Inflammatory macrophage treated with lipopolysaccharide for 4 hours (primary cell): ENCODE measurements around the gene GRIA2.
"Not testable (repeated sequence)": the region's sequence is repeated elsewhere in the genome, so short reads cannot be mapped to it uniquely, and the experiment has no call there.

ENCODE experiments used
- DNase-seq: peaks from one replicate; pipeline ENCODE4 v3.0.0-alpha.2; 2020

GRIA2 gene

DNA sequence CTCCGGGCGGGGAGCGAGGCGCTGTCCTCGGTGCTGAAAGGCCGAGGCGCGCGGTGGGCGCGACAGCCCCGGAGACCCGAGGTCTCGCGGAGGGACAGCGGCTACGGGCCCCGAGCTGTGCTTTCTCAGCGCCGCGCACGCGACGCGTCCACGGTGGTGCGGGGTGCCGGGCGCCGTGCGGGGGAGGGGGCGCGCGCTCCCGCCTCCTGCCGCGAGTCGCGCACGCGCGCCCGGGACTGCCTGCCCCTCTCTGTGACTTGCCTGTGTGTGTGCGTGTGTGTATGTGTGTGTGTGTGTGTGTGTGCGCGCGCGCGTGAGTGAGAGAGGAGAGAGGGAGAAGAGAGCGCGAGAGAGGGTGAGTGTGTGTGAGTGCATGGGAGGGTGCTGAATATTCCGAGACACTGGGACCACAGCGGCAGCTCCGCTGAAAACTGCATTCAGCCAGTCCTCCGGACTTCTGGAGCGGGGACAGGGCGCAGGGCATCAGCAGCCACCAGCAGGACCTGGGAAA, at the start of gene GRIA2:
Gene GRIA2 (plus strand): TSS at position 358 of the 511 bp plus-strand sequence. CDS start 315 bp downstream, outside the sequence.
- peak; percentile 7 for DNase-seq

DNA sequence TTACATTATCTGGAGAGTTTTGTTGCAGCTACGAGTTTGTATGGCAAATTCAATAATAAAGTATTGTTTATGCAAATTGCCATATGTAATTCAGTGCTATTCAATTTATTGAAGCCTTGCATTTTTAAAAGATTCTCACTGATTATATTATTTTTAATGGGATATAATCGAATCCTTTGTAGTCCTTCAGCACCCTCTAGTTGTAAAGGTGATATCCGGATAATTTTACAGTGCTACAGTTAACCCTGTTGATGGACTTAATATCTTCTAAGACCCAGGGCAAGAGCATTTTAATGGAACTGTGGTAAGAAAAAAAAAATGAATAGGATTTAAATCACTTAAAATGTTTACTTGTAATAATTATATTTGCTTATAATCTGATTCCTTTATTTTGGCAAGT, 48.5 kb upstream of the GRIA2 start:
- DNase-seq = no peak

DNA sequence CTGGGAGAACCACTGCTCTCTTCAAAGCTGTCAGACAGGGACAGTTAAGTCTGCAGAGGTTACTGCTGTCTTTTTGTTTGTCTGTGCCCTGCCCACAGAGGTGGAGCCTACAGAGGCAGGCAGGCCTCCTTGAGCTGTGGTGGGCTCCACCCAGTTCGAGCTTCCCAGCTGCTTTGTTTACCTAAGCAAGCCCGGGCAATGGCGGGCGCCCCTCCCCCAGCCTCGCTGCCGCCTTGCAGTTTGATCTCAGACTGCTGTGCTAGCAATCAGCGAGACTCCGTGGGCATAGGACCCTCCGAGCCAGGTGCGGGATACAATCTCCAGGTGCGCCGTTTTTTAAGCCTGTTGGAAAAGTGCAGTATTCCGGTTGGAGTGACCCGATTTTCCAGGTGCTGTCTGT, 40.3 kb upstream of the GRIA2 start:
- DNase-seq = not testable (repeated sequence)

DNA sequence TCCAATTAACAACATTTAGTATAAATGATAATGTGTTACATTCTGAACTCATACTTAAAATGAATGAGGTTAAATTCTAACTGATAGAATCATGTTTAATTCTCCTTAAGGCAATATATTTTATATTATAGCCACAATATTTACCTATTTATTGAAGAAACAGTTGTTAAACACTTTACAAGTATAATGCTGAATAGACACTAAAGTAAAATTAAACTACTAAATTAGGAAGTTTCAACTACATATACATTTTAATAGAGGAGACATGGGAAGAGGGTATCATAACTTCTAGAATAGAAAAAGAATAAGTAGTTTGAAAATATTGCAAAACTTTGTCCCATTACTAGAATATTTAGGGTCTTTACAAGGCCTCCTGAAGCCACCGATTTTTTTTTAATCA, 36.2 kb upstream of the GRIA2 start:
- DNase-seq = no peak

DNA sequence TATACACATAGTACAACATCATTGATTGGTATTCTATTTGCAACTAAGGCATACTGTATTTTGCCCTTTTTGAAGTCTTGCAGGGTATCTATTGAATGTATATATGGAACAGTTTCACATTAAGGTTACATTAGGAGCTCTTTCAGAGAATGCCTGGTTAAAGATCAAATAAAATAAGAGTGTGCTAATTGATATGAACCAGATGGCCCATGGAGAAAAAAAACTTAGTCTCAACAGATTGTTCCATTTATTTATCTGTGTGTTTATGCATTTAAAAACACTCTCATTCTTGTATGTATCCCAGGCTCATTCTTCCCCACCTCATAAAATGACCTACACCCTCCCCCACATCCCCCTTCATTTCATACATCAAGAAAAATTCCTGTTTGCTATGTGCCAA, 35.2 kb upstream of the GRIA2 start:
- DNase-seq = no peak

DNA sequence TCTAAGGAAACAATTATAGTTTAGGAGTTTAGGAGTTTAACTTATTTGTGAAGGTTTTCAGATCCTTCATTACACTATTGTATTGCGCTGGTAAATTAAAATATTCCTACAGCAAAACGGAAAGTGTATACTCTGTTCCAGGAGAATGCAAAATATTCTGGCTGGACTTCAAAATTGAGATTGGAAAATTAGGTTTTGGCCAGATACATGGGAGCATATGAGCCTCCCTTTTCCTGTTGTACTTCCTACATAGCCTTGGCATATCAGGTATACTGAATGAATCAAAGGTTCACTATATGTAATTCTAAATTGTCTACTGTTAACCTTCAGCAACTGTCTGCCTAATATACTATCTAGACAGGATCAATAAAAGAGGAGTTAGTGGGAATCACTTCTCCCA, 25.2 kb upstream of the GRIA2 start:
- DNase-seq = no peak

DNA sequence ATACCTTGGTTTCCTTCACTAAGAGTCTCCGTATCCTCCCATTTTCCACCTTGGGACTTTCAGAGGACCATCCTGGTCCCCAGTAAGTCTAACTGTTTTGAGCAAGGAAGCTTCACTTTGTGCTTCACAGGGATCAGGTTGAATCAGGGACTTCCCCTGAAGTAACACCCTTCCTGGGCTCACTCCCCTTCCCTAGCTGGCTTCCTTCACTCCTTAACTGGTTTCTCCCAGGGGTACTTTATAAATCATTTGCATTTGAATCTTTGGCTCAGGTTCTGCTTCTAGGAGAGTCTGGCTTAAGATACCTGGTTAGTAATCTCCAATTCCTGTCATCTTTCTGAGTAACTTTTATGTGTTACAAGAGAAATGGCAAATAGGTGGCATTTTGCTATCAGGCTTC, 24.5 kb upstream of the GRIA2 start:
- DNase-seq = no peak

DNA sequence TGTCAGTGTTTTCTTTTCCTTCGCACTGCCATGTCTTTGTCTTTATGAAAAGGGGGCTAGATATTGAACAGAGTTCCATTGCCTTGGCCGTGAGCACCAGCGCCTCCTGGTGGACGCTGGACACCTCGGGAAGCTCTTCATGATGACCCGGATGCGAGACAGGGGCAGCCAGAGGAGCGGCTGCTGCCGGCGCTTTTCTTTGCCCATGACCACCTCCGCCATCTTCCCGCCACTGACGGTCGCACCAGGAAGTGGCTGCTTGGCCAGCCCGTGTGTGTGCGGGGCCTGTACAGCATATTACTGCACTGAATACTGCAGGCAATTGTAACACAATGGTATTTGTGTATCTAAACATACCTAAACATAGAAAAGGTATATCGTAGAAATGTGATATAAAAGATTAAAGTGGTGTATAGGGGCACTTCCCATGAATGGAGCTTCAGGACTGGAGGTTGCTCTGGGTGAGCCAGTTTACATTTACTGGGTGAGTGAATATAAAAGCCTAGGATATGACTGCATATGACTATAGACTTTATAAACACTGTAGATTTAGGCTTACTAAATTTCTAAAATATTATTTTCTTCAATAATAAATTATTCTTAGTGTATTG, 15.8 kb upstream of the GRIA2 start:
- DNase-seq = peak; percentile 25

DNA sequence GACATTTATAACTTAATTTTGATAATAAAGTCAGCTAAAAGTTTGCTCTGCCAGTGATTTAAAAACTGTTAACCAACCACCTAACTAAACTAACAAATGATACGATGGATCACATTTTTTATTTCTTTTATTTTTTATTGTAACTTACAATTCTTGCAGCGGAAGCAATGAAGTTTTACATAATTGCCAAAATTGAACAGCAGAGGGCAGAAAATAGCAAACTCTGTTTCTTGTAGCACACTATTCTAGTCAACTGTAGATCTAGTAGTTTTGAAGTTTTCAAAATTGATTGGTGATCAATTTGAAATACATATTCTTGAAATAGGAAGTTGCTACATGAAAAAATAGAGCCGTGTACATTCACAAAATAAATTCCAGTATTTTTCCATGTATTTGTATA, 2.8 kb upstream of the GRIA2 start:
- DNase-seq = peak; percentile 25

DNA sequence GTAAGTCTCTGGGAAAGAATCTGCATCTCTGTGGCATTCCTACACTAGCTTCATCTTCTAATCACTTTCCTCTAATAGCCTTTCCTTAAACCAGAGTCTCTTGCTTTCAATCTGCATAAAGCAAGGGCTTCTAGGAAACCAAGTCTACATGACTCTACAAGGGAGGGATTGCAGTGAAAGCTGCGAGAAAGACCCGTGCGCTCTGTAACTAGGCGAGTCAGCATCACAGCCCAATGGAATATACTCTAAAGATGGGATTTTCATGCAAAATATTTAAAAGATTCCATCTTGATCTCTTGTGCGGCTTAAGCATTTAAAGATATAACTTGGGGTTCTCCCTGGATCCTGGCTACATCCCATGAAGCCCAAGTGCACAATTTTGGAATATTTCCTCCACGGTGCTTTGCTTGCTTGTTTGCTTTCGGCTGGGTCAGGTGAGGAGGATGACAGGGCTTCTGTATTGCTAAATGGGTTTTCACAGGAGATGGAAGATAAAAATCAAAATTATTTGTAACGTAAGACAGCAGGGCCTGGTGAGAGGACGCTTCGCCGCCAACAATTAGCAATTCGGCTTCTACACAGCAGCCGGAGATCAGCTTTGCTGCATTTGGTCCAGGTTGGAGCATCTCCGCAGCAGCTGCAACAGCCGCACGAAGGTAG, 687 bp upstream of the GRIA2 start:
- no peak for DNase-seq

DNA sequence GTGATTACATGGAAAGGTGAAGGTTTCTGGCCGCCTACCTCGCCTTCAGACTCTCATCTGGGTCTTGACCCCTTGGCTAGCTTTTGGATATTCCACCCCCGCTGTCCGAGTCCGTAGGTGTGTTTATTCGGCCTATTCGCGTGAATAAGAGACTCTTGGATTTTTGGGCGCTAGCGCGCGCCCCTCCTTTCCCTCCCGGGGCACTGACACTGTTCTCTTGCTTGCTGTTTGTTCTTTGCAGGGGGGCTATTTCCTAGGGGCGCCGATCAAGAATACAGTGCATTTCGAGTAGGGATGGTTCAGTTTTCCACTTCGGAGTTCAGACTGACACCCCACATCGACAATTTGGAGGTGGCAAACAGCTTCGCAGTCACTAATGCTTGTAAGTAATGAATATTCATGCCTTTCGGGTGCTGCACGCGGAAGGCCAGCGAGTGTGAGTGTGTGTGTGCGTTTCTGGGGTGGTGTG, 932 bp downstream of the GRIA2 start:
- DNase-seq = no peak

DNA sequence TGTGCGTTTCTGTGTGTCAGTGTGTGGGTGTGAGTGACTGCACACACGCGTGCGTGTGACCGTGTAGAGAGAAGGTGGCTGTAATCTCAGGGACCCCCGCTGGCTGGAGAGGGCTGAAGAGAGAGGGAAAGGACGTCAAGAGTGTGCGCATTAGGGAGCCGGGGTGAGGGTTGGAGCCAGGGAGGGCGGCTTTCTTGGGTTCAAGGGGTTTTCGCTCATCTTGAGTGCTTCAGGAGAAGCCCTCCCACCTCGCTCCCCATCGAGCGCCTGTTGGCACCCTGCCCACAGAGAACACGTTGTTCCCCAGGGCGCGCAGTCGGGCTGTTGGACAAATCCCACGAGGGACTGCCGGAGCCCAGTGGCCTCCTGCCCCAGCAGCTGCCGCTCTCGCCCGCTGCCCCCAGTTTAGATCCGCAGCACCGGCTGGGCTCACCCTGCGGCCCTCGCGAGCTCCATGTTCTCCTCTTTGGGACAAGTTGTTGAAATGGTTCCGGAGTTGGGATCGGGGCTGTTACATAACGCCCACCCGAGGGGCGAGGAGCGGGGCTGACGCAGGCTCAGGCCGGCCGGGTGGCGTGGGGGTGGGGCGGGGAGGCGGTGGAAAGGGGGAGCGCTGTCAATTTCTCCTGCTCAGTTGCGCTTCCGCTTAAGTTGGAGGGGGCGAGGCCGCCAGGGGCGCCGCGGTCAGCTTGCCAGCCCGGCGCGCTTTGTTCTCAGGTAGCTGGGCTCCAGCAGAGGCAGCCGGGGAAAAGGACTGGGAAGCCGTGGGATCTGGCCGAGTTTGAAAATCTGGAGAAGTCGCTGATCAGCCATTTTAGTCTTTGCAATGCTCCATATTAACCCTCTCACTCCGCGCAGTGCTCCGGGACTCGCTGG, 1.6 kb downstream of the GRIA2 start:
- no peak for DNase-seq

DNA sequence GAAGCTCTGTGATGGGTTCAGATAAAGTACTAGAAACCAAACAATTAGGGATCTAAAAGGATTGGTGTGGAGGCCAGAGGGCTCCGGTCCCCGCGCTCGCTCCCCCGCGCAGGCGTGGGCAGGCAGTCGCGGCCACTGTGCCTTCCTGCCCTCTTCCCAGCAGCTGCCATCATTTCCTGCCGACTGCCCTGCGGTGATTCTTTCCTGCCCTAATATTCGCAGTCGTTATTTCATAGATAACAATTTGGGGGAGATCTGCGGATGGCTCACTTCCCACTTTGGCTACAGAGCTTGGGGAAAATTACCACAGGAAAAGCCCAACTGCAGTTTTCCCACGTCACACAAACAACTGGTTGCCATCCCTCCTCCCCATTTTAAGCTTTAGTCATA, 2.2 kb downstream of the GRIA2 start:
- DNase-seq = no peak

DNA sequence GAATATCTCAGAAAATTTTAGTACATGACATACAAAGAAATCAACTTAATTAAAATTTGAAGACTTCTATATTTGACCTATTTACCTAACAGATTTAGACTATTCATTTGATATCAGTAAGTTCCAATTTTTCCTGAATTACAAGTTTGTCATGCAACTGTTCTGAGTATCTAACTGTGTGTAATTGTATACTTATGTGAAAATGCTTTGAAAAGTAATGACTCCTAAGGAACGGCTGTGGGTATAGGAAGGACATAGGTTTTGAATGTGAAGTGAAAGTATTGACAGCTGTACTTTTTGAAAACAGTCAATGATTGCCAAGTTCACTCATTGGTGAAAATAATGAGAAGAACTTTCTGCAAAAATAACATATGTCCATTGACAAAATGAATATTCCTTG, 2.9 kb downstream of the GRIA2 start:
- no peak for DNase-seq

DNA sequence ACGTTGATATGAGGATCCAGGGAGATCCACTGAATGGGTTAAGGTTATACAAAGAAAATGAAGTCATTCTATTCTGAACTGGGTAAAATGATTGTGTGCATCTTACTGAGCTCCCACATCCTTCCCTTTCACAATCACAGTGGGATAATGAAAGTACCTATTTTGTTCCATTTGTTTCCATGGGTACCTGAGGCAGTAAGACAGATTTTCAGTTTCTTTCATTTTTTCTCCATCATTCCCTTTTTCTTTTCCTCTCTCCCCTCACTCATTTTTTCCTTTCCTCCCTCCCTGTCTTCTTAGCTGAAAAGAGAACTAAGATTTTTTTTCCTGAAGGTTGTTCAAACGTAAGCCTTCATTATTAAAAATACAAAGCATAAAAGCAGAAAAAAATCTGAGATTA, 4.6 kb downstream of the GRIA2 start:
- no peak for DNase-seq

DNA sequence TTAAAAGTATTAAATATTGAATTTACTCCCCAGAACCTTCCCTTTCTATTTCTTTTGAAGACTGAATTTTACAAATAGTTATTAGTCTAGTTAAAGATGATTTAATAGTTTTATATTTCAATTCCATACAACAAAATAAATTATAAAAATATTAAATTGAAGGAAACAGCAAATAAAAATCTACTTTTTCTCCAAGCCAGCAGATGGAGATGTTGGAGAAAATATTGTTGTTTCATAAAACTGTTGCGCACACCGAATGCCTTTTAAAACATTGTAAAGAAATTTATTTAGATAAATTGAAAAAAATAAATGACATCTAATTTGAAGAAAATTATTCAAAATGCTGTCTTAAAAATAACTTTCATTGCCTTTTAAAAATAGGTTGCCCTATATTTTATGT, 5.5 kb downstream of the GRIA2 start:
- no peak for DNase-seq

DNA sequence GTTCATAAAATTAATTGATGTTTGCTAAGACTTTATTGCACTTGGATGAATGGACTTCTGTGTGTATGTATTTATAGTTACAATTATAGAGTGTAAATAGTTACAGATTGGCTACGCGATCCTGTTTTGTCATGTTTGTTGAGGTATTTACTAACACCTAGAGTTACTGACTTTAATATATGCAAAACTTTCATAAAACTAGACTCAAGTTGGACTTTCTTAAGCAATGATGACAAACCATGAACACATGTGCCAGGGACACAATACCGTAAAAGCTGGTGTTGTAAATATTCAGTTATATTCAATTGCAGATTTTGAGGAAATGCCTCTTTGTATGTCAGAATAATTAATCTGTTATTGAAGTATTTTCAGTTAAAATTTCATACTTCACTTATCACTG, 6.1 kb downstream of the GRIA2 start:
- DNase-seq = no peak

DNA sequence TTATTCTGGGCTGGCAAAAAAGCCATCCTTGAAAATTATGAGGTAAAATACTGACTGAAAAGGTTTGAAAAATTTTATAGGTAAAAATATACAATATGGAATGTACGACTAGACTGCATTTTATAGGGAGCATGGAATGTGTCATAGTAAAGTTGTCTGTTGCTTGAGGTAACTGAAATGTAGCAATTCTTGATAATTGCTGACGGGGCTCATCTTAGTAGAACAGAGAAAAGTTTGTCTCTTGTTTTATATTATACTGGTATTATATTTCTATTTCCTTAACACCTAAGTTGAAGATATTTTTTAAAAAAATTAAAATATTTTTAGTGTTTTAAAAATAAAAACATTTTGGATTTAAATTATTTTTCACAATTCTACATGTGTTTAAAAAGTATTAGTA, 11.0 kb downstream of the GRIA2 start:
- no peak for DNase-seq

DNA sequence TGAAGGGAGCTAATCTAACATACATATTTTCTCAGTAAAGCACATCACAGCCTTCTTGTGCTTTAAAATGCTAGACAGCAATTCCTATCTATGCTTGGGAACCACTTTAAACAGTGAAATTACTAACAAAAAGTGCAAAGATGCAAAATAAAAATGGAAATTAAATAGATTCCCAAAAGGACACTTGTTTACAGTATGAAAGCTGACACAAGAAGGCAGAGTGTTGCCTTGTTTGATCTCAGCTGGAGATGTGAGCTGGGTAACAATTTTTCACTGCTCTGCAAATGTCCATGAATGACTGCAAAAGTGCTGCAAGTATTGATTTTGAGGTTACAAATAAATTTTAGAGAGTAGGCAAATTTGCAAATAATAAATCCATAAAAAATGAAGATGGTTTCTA, 22.3 kb downstream of the GRIA2 start:
- no peak for DNase-seq

DNA sequence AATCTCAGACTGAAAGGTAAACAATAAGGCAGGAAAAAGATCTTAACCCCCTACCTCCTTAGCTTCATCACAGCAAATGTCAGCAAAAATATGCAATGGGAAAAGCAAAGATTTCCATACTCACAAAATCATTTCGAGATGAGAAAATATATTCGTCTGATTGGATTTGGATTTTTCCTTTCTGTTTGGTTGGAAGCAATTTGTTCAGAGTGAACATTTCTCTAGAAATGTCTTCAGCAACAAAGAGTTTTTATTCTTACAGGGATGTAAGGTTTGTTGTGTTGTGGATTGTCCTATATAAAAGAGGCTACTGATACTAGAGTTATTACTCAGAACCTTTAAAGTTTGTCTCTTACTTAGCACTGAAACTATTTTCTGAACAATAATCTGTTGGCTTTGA, 23.8 kb downstream of the GRIA2 start:
- no peak for DNase-seq

DNA sequence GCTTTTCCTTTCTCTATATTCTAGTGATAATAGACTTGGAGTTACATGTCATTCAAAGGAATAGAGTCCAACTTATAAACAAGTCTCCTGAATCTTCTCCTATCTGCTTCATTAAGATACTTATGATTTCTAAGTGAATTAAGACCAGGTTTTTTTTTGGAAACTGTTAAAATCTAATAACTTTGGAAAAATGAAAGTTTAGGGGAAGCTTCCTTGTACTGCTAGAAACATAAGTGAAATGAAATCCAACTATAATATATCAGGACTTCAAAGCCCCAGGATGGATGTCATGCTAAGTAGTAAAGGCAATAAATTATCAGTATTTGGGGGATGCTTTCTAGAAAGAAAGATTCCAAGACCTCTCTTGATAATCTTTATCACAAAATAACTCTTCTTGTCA, 24.8 kb downstream of the GRIA2 start:
- no peak for DNase-seq

DNA sequence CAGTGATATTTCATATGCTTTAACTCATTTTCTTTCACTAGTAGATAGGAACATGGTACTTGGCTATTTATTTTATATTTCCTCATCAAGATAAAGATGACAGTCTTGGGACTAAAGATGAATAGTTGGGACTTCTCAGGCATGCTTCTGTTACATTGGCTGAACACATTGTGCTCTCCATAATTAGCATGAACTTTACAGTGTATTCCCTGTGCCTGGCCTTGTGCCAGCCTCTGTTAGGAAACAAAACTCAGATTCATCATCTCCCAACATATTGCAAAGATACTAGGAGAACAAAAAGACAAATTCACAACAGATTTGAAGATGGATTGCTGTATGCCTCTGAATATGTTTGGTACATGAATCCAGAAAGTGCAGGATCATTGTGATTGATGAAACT, 26.4 kb downstream of the GRIA2 start:
- DNase-seq = no peak

DNA sequence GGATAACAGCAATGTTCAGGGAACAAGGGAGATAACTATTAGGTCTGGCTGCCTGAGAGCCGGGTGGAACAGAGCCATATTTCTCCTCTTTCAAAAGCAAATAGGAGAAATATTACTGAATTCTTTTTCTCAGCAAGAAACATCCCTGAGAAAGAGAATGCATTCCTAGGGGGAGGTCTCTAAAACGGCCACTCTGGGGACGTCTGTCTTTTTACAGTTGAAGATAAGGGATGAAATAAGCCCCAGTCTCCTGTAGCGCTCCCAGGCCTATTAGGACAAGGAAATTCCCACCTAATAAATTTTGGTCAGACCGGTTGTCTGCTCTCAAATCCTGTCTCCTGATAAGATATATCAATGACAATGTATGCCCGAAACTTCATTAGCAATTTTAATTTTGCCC, 37.6 kb downstream of the GRIA2 start:
- DNase-seq = not testable (repeated sequence)

DNA sequence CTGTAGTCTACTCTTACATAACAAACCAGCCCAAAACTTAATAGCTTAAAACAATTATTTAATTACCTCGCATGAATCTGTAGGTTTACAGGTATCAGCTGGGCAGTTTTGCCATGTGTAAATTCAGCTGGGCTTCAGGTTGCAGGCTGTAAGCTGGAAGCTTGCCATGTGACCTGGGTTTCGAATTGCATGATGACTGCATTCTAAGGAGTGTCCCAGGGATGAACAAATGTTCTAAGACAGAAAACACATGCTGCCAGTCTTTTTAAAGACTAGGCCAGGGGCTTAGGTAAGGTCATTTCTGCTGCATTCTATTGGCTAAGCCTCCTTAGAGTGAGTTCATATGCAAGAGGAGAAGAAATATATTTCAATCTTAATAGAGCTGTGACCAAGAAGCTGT, 44.8 kb downstream of the GRIA2 start:
- DNase-seq = no peak
